Glomerular visceral epithelial cell (primary cell): ENCODE data around the gene KLHDC8B.
A peak's percentile ranks its signal among the peaks of the same experiment; 100 is the strongest.

Experiments
- DNase-seq: peaks from one replicate; pipeline ENCODE4 v3.0.0-alpha.2; 2016; ENCODE audit errors: extremely low spot score

KLHDC8B gene

GRCh38 chr3:49158792-49159191, 12.6 kb upstream of the KLHDC8B start:
- DNase-seq = peak; percentile 75

GRCh38 chr3:49161197-49161596, 10.2 kb upstream of the KLHDC8B start:
- no peak for DNase-seq

- DNase-seq = no peak
Observed at GRCh38 chr3:49161808-49162530, 9.4 kb upstream of the KLHDC8B start.

- DNase-seq = no peak
Observed at GRCh38 chr3:49162751-49163419, 8.5 kb upstream of the KLHDC8B start.

GRCh38 chr3:49163609-49164008, 7.8 kb upstream of the KLHDC8B start:
- DNase-seq = no peak

DNA sequence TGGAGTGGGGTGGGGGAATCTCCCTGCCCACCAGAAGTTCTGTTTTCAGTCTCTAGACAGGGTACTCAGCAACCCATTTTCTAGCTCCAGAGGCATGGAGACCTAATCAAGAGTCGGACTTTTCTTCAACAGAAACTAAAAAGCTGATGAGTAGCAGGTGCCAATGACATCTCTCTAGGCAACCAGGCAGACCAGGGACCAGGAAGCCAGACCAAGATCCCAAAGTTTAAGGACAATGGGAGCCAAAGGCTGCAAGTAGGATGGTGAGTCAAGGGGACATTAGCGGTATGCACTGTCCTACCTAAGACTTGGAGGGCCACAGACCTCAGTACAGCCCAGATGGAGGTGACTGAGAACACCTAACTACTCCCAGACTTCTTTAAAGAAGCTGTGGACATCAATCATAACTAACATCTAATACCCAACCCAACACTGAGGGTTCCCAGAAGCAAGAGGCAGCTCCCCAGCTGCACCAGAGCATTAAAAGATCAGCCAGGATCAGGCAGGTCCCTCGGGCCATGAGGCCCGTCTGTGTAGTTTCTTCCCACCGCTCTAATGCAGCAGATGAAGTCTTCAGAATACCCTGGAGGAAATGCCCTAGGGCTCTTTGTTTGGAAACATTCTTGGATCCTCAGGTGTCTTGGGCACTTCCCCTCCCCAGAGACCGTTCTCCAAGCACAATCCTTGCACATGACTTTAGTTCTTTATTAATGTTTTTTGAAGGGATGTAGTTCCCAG, 6.2 kb upstream of the KLHDC8B start:
- DNase-seq = no peak

DNA sequence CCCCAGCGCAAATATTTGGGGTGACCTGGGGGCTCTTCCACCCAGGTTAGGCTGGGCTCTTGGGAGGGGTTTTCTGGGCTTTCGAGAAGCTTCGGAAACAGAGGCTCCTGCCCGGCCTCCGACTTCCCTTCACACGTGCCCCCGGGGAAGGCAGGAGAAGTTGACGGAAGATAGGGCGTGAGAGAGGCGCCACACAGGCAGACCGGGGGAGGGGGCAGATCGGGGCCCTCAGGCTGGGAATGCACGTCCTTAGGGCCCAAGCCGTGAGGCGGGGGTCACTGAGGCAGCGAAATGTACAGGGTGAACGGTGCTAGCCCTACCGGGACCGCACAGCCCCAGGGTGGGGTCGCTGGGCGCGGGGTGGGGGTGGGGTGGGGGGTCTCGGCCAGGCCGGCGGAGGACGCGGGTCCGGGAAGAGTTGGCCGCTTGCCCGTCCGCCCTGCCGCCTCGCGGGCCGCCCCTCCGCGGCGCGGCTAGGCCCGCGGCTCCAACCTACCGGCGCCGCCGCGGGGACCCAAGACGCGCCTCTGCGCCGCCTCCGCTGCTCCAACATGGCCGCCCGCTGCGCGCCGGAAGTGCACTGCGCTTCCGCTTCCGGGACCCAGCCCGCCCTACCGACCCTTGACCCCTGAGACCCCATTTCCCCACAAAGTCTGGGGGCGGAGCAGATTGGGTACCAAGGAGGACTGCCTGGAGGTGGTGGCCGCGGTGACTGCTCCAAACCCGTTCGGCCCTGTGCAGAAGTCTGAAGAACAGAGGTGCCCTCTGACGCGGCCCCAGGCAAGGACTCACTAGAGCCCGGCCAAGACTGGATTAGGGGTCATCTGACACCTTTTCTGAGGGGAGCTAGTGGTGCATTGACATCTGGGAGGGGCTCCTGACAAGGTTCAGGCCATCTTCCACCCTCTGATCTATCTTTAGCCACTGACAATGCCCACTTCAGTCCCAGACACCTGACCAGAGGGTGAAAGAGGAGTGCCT, 5.3 kb upstream of the KLHDC8B start, which contains the start of gene CCDC71:
Gene CCDC71, minus strand, starts transcription at position 561 of the 981 bp plus-strand sequence. CDS start 2,123 bp downstream, outside the sequence.
- DNase-seq = peak; percentile 61

DNA sequence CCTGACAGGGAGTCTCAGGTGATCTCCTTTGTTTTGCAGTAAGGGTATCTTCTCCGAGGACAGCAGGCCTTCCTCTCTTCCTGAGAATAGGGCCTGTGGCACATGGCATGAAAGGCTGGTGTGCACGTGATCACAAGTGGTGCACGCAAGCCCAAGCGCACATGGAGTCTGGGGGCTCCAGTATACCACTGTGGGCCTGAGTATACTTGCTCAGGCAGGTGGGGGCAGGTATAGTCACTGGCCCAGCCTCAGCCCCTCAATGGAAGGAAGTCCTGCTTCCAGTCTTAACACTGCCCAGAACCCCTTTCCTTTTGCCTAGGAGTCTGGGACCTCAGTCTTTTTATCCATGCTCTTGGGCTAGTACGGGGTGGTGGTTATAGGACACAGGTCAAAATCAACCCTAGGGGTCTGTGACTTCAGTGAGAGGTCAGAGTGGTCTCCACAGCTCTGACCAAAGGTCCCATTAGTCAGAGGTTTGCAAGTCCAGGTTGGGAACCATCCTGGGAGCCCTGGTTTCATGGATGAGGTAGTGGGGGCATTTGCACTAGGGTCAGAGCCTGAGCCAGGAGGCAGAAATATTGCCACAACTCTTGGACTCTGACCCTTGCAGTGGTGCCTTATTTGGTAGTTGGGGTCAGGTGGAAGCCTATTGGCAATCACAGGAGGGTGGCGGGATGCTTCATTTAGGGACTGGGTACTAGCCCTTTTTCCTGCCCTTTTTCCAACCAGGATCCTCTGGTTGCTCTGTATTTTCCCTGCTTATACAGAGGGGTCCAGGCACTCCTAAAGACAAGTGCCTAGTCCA, 4.4 kb upstream of the KLHDC8B start:
- no peak for DNase-seq

DNA sequence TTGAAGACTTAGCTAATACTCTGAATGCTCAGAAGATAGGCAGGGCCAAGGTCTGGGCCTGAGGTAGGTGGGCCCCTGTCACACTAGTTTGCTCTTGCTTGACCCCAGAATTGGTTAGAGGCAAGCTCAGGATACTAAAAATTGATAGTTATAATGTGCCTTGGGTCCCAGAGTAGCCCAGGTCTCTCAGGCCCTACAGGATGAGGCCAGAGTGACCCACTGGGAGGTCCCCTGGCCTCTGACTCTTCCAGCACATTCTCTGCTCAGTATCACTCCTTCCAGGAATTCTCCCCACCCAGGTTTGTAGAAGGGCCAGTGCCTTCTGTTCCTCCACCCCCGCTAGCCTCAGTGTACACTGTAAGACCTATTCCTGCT, 667 bp upstream of the KLHDC8B start:
- DNase-seq = no peak

DNA sequence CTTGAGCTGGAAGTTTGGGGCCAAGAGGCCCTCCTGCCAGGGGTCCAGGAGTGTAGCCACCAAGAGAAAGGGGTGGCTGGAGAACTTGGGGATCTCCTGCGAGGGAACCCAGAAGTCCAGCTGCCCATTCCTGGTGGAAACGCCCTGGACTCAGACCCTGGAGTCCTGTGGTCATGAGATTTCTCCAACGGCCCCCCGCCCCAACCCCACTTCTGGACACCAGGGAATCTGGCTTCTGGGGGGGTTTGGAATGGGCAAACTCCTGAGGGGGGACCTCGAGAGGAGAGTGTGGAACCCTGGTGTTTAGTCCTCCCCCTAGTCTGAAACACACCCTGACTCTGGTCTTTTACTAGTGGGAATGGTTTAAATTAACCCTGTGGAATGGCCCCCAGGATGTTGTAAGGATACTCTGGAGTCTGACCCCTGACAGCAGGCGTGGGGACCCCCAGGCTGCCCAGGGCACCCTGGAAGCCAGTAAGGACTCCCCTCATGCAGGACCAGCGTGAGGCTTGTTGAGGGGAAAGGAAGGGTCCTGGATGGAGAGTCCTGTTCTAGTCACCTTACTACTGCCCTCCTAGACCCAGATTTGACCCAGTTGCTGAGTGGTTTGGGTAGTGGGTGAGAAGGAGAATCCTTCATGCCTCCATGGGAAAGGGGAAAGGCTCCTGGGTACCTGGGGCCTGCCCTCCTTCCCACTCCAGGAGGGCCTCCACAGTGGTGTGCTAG, 540 bp downstream of the KLHDC8B start:
- DNase-seq = no peak

DNA sequence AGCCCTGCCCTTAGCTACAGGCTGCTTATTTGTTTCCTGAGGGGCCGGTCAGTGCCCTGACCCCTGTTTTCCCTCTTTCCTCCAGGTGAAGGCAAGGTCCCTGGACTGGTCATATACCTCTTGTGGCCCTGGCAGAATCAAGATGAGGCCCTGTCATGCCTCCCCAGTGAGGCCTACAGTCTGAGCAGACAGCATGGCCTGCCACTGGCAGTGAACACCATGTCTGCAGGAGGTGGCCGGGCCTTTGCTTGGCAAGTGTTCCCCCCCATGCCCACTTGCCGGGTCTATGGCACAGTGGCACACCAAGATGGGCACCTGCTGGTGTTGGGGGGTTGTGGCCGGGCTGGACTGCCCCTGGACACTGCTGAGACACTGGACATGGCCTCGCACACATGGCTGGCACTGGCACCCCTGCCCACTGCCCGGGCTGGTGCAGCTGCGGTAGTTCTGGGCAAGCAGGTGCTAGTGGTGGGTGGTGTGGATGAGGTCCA, 1.2 kb downstream of the KLHDC8B start:
- DNase-seq = no peak

DNA sequence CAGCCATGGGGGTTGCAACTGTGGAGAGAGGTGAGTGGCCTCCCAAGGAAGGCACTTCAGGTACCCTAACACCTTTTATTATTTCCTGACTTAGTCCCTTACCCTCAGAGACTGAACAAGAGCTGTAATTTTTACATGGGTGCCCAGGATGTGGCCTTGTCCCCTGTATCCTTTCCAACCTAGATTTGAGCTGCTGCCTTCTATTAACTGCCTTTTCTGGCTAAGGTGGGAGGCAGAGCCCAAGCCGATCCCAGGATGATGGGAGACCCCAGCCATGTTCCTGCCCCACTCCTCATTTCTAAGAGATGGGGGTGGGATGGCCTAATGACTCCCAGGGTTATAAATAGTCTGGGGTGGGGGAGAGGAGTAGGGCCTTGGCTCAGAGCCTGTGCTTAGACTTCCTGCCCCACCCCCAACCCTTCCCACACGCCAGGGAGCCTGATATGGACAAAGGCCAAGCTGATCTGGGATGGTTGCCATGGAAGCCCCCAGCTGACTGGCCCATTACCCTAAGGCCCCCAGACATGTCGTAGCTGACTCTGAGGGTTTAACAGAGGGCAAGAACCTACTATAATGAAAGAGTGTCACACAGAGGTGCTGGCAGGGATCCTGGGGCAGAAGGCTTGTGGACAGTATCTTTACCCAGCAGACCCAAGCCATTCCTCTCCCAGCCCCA, 1.9 kb downstream of the KLHDC8B start:
- peak; percentile 39 for DNase-seq

DNA sequence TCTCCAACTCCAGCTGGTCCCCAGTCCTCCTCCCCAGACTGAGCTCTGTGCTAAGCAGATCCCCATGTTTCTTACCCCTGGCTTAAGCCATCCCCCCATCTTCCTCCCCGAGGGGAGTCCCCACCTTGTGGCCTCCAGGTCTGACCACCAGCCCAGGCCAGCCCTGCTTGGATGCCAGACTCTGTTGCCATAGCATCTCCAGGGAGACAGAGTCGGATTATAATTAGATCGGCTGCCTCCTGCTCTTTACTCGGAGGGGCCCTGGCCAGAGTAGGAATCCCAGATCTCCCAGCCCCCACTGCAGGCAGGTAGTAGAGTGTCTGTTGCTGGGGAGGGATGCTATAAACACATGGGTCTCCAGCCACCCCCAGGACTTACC, 2.4 kb downstream of the KLHDC8B start:
- DNase-seq = no peak

DNA sequence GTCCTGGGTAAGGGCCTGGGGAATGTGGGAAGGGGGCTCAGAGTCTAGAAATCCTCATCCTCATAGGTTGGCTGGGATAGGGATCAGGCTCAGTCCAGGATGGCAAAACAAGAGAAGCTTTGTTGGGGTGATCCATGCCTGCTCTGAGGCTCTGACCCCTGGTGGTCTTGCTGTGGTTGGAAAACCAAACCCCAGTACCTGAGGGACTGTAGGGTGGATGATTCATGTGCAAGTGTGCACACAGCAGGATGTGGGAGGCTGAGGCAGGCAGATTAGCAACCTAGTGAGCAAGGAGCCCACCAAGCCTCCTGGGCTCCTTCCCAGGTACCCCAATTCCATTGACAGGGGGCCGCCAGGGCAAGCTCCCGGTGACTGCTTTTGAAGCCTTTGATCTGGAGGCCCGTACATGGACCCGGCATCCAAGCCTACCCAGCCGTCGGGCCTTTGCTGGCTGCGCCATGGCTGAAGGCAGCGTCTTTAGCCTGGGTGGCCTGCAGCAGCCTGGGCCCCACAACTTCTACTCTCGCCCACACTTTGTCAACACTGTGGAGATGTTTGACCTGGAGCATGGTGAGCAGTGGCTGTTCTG, 3.1 kb downstream of the KLHDC8B start:
- no peak for DNase-seq

GRCh38 chr3:49175530-49175929, 4.1 kb downstream of the KLHDC8B start:
- no peak for DNase-seq

- no peak for DNase-seq
Observed at GRCh38 chr3:49177073-49177472, 5.7 kb downstream of the KLHDC8B start.

DNA sequence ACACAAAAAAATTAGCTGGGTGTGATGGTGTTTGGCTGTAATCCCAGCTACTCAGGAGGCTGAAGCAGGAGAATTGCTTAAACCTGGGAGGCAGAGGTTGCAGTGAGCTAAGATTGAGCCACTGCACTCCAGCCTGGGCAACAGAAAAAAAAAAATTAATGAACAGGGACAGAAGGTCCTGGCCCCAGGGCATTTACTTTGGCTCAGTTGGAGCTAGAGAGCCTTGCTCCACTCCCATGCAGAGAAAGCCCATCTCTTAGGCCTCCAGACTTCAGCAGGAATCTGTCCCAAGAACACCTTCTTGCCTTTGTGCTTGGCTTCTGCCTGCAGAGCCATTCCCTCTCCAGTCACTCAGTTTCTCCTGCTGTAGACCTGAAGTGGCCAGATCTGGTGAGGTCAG, 8.7 kb downstream of the KLHDC8B start:
- DNase-seq = no peak

GRCh38 chr3:49181351-49181750, 10.0 kb downstream of the KLHDC8B start:
- no peak for DNase-seq

DNA sequence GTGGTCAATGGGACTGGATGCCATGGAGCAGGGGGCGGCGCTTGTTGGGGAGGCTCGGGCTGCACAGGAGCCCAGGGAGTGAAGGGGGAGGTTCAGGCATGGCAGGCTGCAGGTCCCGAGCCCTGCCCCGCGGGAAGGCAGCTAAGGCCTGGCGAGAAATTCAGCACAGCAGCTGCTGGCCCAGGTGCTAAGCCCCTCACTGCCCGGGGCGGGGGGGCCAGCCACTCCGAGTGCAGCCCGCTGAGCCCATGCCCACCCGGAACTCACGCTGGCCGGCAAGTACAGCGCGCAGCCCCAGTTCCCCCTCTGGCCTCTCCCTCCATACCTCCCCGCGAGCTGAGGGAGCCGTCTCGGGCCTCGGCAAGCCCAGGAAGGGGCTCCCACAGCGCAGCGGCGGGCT, 11.3 kb downstream of the KLHDC8B start:
- no peak for DNase-seq
